GM12891 (cell line): ENCODE results near the gene SERTM2.

Experiments used
- PAX5 ChIP-seq: IDR thresholded peaks from 2 replicates; pipeline ENCODE4 v1.6.1; 2011; ENCODE audit warnings: low read length, moderate library complexity, mild to moderate bottlenecking; ENCODE audit not compliant: insufficient read depth, severe bottlenecking
- POLR2A ChIP-seq: IDR thresholded peaks from 2 replicates; pipeline ENCODE4 v1.6.1; 2011; ENCODE audit warnings: low read depth, low read length, control low read depth
- POLR2AphosphoS5 ChIP-seq: IDR thresholded peaks from 2 replicates; pipeline ENCODE4 v1.6.1; 2011; ENCODE audit warnings: low read depth, low read length, control low read depth
- POU2F2 ChIP-seq: IDR thresholded peaks from 2 replicates; pipeline ENCODE4 v1.6.1; 2011; ENCODE audit warnings: low read depth, mild to moderate bottlenecking, control low read depth, low read length, moderate library complexity
- SPI1 ChIP-seq: IDR thresholded peaks from 2 replicates; pipeline ENCODE4 v1.6.1; 2011; ENCODE audit warnings: low read depth, low read length, control low read depth
- TAF1 ChIP-seq: IDR thresholded peaks from 2 replicates; pipeline ENCODE4 v1.6.1; 2011; ENCODE audit warnings: low read depth, low read length, control low read depth

DNA sequence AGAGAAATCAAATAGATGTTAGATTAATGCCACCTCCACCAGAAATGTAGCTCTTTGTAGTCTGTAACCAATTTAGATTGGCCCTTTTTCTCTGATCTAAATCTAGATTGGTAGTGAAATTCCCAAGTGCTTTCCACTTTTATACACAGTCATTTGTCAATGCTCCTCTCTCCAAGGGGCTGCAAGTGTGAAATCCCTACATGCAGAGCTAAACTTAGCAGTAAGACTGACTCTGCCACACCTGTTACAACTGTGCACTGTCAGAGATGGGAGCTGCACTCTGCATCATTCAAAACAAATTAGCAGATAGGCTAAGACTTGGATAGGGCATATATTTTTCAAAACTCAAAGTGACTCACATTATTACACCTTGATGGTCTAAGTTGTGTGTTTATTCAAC lies 9.1 kb downstream of the SERTM2 start:
- TF ChIP-seq POLR2AphosphoS5, result no peak
- no peak for TF ChIP-seq POLR2A
- no peak for TF ChIP-seq TAF1
- no peak for TF ChIP-seq SPI1
- no peak for TF ChIP-seq POU2F2
- TF ChIP-seq PAX5, result no peak
